RPMI7951 (cell line): ENCODE data around the gene CHAT. TPM values are rescaled to one million over a fixed set of nuclear protein-coding genes. Genes with fewer than 3 reads are reported as not detected.
A peak's percentile ranks its signal among the peaks of the same experiment; 100 is the strongest.

ENCODE experiments used
- DNase-seq: peaks from one replicate; pipeline ENCODE4 v3.0.0-alpha.2; 2012; ENCODE audit warnings: low read depth
- total RNA-seq: library from RNA; depleted of rRNA; stranded (reverse); fragments of >200 nt; shearing (Covaris generic); gene quantifications from 2 replicates; pipeline ENCODE4 v1.2.3, GENCODE V29; 2014

The CHAT gene
- total RNA-seq, 1 experiment from 2014 or later, result not detected

GRCh38 chr10:49631975-49632374, 18.1 kb downstream of the CHAT start:
- no peak for DNase-seq

DNA sequence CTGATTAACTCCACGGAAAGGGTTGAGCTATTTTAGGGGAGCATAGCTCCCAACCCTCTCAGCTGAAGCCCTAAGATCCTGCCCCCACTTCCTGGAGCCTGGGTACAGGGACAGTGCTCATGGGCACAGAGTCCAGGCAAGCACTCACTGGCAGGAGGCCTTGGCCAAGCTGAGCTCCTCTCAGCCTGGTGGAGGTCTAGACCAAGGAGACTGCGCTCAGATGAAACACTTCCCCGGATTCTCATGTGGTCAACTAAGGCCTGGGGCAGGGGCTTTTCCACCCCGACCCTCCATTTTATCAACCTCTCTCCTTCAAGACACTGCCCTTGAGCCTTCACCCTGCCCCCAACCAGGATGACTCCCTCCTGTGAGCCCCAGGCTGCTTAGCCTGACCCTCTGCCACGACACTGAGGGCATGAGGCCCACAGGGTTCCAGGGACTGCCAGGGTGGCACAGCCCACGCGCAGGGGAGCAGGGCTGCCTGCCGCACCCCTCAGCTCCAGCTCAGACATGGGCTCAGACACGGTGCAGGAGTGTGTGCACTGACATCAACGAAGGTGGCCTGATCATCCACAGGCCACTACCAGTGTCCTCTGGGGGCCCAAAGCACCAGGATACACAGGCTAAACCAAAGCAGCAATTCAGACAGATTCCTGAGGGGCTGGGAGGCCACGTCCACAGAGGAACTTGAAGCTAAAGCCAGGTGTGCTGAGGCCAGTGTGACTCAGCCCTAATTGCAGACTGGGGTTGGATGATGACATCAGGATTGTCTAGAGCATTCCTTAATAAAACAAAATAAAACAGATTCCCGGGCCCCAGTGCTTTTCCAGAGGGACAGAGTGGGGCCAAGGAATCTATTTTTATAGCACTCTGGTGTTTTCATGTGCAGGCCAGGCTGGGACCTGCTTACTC, 18.8 kb downstream of the CHAT start:
- no peak for DNase-seq

GRCh38 chr10:49633327-49634068, 19.7 kb downstream of the CHAT start:
- DNase-seq, result no peak

DNA sequence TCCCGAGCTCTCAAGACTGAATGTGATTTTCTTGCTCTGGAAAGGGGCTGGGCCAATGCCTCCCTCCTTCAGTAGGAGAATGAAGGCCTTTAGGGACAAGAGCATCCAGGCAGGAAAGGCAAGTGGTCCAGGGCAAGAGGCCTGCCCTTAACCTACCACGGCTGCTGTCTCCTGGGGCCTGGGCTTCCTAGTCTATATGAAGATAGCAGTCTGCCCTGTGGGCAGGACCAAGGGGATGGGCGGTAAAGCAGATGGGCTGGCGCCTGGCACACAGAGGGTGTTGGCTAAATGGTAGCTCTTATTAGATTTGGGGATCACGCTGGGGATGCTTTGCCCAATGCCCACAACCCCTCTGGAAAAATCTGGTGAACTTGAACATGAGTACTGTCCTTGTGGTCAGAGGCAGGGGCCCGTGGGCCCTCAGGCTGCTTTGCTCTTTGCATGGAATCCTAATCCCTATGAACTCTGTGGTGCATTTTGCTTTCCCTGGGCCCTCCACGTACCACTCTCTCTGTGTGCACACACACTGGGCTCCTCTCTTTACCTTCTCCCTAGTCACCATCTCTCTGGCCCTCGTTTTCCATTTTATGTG, 20.3 kb downstream of the CHAT start:
- no peak for DNase-seq

DNA sequence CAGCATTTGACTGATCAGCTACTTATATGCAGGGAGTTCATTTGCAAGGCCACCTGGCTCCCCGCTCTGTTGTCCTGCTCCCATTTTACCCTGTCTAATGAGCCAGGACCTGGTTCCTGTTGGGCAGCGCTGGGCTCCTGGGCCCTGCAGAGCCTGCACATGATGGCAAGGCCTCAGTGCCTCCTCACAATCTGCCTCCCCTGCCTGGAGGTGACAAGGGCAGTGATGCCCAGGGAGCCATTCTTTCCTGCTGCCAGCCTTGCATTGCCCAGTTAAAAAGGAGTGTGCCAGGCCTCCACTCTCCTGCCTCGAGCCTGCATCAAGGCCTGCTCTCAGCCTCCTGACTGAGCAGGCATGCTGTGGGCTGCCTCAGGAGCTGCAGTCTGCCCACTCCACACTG, 28.5 kb downstream of the CHAT start:
- DNase-seq, result no peak

- no peak for DNase-seq
Measured at GRCh38 chr10:49643241-49644034, 29.6 kb downstream of the CHAT start.

DNA sequence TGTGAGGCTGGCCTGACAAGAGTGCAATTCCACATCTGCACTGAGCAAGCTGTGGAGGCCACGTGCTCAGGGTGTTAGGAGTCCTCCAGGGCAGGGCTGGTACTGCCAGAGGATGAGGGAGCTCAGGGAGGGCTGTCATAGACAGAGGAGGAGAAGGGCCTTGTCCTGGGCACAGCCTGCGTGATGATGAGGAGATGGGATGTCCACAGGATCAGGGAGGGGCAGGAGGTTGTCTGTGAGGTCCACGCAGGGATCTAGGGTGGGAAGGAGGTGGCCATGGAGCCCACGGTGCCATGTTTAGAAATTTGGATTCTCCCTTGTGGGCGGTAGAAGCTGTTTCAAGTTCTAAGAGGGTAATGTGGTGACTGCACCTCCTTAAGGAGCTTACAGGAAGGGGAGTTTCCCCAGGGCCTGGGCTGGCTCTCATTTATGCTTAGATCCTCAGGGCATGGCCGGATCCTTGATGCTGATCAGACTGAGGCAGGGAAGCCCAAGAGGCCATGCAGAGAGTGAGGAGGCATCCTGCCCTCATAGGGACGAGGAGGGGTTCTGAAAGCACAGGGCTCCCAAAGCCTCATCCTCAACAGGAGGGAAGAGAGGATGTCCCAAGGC, 30.3 kb downstream of the CHAT start:
- no peak for DNase-seq

- no peak for DNase-seq
Measured at GRCh38 chr10:49645417-49645816, 31.6 kb downstream of the CHAT start.

- no peak for DNase-seq
Measured at GRCh38 chr10:49645871-49646870, 32.3 kb downstream of the CHAT start.

GRCh38 chr10:49647554-49647953, 33.7 kb downstream of the CHAT start:
- no peak for DNase-seq

DNA sequence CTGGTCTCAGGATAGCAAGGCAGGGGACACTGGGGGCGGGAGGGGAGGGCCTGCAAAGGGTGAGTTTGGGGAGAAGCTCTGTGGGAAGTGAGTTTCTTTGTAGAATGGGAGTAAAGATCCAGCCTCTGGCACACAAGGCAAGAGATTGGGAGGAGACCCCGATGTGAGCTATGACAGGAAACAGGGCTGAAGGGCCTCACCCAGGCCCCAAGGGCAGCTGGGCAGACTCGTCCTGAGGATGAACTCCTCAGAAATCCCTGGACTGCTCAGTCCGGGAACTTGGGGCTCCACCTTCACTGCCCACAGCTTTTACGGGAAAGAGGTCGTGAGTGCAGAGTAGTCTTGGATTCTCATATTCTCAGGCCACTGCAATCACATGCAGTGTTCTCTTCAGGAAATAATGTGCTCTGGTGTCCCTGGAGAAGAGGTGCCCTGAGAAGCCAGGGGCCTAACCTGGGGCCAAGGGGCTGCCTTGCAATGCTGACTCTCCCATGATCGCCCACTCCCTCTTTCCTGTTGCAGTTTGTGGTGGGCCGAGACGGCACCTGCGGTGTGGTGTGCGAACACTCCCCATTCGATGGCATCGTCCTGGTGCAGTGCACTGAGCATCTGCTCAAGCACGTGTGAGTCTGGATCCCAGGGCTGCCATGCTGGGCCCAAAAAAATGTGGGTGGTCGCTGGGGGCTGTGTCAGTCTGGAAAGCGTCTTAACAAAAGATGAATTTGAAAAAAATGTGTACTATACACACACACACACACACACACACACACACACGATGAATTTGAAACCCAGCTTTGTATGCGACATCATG, 34.4 kb downstream of the CHAT start:
- no peak for DNase-seq

- peak; percentile 13 for DNase-seq
Measured at GRCh38 chr10:49649294-49649693, 35.5 kb downstream of the CHAT start.

GRCh38 chr10:49649936-49650723, 36.3 kb downstream of the CHAT start:
- DNase-seq, result no peak

- DNase-seq, result no peak
Measured at GRCh38 chr10:49650724-49651034, 36.8 kb downstream of the CHAT start.

DNA sequence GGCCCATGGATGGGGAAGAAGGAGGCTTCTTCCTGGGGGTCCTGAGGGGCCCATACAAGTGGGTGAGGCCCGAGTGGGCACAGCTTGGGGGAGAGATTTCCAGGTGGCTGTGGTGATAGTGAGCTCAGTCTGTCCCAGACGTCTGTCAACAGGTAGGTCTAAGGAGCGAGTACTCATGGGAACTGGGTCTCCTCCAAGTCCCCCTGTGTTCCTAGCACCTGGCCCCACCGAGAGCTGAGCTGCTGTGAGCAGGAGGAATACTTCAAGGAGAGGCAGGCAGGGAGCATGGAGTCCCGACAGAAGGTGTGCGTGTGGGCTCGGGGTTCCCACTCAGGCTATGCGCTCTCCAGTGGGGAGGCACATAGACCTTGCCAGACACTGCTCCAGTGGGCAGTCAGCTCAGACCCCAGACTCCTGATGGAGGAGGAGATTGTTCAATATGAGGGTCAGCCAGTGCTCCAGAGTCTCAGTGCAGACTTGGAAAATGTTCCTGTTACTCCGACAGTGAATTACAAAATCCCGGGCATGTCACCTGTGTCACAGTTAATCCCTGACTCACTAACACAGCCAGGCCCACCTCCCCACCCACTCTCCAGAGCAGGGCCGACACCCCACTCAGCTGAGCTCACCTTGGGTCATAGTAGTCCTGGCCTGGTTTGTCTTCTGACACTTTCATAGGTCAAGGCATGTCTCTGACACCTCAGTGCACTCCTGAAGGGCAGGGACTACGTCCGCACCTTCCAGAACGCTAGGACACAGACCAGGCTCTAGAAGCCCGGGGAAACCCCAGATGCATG, 37.4 kb downstream of the CHAT start:
- no peak for DNase-seq

DNA sequence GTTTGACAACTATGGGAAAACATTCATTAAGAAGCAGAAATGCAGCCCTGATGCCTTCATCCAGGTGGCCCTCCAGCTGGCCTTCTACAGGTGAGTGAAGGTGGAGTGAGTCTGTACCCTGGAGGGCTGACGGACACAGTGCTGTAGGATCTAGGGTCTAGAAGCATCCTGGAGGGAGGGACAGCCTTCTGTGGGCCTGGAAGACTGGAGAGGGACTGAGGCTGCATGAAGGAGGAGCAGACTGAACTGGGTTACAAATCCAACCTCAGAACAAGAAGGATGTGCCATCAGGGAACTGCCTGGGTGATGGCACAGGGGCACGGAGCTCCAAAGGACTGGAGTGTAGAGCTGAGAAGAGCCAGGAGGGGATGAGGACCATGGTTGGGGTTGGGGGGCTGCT, 38.1 kb downstream of the CHAT start:
- DNase-seq, result no peak

DNA sequence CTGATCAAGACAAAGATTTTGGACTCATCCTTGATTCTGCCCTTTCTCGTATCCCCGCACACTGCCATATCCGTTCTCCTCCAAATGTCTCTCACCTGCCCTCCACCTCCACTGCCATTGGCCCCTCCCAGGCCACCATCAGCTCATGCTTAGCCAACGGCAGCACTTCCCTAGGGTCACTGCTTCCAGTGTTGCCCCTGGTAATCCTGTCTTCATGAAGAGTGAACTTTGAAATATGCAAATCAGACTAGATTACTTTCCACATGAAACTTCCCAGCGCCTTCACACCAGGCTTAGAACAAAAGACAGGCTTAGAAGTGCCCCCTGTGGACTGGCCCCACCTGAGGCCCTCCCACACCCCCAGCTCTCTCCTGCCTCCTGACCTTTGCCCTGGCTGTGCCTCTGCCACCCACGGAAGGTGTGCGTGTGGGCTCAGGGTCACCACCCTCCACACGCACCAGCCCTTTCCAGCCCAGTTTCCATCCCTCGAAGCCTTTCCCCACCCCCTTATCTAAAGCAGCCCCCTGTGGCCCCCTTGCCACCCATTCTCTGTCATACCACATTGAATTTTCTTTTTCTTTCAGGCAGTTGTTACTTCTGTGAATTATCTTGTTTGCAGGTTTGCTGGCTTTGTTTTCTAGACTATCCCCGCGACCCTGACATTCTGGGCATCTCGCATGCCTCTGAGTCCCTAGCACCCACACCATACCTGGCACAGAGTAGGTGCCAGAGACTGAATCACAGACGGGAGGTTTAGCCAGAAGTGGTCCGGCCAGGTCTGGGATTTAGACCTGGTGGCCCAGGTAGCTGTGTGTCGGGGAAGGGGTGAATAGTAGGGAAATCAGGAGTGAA, 38.8 kb downstream of the CHAT start:
- DNase-seq, result no peak
